GM12874 (cell line): ENCODE measurements around the gene TTLL8.

ENCODE experiments used
- TF ChIP-seq, protein P1 (sequence below): IDR thresholded peaks from 2 replicates; pipeline ENCODE4 v1.5.1; 2011; ENCODE audit warnings: low read depth, mild to moderate bottlenecking, control low read depth, low read length, moderate library complexity; ENCODE audit not compliant: insufficient read depth

TTLL8 gene

DNA sequence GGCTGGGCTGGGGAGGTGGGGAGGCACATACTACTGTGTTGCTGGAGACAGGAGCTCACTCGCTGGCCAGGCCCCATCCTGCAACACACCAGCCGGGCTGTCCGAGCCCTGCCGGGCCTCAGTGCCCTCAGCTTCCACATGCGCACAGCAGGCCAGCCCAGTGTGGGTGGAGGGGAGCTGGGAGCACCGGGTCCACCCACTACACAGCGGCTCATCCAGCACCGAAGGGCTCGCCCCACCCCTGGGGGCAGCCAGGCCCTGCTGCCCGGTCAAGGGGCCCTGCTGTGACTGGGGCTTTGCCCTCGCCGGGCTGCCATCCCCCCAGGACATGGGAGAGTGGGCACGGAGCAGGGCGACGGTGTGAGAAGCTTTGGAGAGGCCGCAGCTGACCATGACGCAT, 9.3 kb downstream of the TTLL8 start:
- TF ChIP-seq, protein P1, sequence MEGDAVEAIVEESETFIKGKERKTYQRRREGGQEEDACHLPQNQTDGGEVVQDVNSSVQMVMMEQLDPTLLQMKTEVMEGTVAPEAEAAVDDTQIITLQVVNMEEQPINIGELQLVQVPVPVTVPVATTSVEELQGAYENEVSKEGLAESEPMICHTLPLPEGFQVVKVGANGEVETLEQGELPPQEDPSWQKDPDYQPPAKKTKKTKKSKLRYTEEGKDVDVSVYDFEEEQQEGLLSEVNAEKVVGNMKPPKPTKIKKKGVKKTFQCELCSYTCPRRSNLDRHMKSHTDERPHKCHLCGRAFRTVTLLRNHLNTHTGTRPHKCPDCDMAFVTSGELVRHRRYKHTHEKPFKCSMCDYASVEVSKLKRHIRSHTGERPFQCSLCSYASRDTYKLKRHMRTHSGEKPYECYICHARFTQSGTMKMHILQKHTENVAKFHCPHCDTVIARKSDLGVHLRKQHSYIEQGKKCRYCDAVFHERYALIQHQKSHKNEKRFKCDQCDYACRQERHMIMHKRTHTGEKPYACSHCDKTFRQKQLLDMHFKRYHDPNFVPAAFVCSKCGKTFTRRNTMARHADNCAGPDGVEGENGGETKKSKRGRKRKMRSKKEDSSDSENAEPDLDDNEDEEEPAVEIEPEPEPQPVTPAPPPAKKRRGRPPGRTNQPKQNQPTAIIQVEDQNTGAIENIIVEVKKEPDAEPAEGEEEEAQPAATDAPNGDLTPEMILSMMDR, result no peak

DNA sequence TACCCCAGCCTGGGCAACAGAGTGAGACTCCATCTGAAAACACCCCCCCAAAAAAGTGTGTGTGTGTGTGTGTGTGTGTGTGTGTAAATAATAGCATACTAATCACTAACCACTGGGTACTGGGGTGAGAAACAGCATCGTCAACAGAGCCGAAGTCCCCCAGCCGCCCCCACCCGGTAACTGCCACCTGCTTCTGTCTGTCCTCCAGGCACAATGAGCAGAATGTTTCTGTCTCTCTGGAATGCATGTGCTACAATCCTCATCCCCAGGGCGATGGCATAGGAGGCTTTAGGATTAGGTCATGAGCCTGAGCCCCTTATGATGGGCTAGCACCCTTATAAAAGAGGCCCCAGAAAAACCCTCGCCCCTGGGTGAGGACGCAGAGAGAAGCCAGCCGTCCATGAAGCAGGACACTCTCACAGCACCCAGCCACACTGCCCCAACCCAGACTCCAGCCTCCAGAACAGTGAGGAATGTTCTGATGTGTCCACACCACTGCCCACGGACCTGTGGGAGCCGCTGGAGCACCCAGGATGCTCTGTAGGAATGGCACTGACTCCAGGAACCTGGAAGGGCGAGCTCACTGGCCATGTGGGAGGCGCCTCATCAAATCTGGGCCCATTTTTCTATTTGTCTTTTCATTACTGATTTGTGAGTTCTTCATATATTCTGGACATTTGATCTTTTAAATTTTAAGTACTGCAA, 9.9 kb downstream of the TTLL8 start:
- TF ChIP-seq, protein P1, result no peak

DNA sequence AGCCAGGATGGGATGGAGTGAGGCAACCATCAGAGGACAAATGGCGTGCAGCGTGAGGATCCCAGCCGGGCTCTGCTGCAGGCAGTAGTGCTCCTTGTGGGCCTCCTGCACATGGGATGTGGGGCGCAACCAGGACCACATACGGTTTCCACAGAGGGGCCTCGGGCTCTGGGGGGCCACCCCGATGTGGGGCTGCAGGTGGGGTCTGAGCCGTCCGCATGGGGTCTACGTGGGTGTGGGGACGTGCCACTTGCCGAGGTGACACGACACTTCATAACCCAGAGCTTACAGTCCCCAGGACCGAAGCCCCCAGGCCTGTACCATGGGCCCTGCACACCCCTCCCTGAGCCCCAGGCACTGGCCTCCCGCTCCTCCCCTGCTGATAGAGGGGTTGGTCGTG, 10.8 kb downstream of the TTLL8 start:
- TF ChIP-seq, protein P1, result no peak

GRCh38 chr22:50046481-50047245, 11.4 kb downstream of the TTLL8 start:
- TF ChIP-seq, protein P1, result no peak

DNA sequence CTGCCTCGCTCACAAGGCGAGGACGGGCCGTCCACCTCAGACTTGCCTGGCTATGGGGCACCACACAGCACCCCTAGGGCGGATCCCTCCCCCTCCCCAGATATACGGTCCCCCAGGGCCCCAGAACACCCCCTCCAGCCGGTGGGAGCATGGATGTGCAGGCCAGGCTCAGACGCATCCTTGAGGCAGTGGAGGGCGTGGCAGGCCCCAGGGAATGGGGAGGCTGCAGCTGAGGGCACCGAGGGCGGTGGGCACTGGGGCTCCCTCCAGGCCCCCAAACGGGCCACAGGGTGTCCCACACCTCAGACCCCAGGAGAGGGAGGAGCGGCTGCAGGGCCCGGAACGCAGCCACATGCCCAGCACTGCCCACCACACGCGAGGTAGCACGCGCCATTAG, 12.1 kb downstream of the TTLL8 start:
- TF ChIP-seq, protein P1, result no peak

DNA sequence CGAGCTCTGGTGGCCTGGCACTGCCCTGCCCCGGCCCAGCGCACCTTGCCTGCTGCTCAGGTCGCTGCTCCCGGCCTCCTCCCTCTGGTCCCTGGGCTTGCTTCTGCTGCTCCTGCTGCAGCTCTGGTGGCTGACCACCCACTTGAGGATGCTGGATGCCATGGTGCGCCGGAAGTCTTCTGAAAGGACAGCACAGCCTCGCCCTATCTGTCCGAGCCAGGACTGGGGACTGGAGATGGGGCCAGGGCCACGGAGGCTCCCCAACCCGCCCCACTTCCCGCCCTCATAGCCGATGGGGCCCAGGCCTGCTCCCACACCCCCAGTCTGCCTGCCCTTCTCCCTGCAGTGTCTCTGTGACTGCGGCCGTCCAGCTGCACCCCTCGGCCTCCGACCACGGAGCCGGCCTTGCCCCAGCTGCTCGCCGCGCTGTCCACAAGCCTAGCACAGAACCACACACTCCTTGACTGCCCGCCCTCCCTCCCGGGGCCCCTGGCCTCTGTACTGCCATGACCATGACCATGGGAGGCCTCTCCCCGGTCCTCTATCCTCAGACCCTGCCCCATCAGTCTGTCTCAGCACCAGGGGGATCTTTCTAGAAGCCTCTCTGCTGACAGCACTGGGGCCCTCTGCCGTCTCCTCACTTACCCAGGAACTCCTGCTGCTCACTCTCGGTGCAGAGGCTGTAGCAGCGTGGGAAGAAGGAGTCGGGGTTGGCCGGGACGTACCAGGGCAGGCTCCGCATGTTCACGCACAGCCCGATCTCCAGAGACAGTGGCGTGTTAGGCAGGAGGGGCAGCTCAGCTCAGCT, 12.7 kb downstream of the TTLL8 start:
- TF ChIP-seq, protein P1, result no peak
